RWPE1 (cell line): Measurements from ENCODE around the gene WARS2.
A peak's percentile ranks its signal among the peaks of the same experiment; 100 is the strongest.

Experiments
- CTCF ChIA-PET: fragments of 350-600 bp; sonication (Branson Sonifier 250); formaldehyde crosslinking; extraction: SDS; loops from one replicate; lab custom pipeline; 2021; lab: Yijun Ruan, JAX
- POLR2A ChIA-PET: fragments of 400-600 bp; formaldehyde crosslinking; extraction: SDS; loops from one replicate; lab custom pipeline; 2020; ENCODE audit warnings: antibody characterized with exemption; ENCODE audit not compliant: low non-redundant PET; lab: Yijun Ruan, JAX
- DNase-seq: peaks from one replicate; pipeline ENCODE4 v3.0.0; 2012; ENCODE audit warnings: low spot score
- H3K27ac ChIP-seq: fragments of 450-650 bp; 2 replicates; pipeline ENCODE4 v1.5.1; 2017
- TF ChIP-seq, protein P1 (sequence below): fragments of 450-650 bp; conservative IDR thresholded peaks from 2 replicates; pipeline ENCODE4 v1.5.1; 2017; ENCODE audit warnings: low read depth, mild to moderate bottlenecking

The WARS2 gene

DNA sequence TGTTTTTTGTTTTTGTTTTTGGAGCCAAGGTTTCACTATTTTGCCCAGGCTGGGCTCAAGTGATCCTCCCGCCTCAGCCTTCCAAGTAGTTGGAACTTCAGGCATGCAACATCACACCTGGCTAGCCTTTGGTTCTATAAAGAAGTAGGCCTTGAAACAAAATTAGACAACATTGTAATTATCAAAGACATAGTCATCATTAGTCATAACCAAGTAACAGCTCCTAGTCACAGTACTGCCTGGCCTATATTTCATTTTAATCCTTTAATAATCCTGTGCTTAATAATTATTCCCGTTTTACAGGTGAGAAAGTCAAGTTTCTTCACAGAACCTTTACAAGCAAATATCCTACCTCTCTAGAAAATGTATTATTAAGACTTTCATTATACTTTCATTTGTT is 100.0 kb downstream of the WARS2 start:
- ChIA-PET POLR2A (no interaction called here), CTCF (no interaction called here)
- DNase-seq = peak; percentile 34
- no peak overlapping the region for H3K27ac ChIP-seq
- TF ChIP-seq, protein P1, sequence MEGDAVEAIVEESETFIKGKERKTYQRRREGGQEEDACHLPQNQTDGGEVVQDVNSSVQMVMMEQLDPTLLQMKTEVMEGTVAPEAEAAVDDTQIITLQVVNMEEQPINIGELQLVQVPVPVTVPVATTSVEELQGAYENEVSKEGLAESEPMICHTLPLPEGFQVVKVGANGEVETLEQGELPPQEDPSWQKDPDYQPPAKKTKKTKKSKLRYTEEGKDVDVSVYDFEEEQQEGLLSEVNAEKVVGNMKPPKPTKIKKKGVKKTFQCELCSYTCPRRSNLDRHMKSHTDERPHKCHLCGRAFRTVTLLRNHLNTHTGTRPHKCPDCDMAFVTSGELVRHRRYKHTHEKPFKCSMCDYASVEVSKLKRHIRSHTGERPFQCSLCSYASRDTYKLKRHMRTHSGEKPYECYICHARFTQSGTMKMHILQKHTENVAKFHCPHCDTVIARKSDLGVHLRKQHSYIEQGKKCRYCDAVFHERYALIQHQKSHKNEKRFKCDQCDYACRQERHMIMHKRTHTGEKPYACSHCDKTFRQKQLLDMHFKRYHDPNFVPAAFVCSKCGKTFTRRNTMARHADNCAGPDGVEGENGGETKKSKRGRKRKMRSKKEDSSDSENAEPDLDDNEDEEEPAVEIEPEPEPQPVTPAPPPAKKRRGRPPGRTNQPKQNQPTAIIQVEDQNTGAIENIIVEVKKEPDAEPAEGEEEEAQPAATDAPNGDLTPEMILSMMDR = no peak

DNA sequence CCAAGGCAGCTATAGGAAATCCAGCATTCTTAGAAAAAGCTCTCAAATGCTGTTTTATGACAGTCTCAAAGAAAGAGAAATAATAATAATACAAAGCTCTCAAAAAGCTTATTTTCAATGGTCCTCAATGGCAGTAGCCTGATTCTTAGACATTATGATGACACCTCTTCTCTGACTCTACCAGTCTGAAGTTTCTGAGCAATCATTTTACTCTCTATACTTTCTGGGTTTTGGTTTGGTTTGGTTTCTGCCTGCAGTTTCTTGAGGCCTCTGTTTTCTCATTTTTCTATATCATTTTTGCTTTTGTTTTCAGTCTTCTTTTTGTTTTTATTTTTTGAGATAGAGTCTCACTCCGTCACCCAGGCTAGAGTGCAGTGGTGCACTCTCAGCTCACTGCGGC is 102.1 kb downstream of the WARS2 start:
- DNase-seq = no peak
- CTCF ChIA-PET = no interaction called here
- POLR2A ChIA-PET = no interaction called here
- no peak overlapping the region for H3K27ac ChIP-seq
- TF ChIP-seq, protein P1 = no peak

DNA sequence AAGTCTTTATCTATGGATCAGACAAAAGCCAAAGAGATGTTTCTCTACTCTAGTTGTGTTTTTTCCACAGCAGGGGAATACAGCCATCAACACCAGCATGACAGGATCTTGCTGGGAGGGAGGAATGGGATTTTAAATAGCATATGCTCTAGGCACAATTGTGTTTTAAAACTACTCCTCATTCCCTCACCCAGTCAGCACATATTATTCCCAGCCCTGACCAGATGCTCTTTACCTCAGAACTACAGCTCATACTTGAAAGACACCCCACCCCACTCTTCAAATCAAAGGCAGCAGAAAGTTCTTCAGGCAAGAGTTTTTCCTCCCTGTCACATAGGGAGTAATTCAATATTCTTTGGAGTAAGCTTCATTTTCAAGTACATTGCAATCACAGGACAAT is 106.1 kb downstream of the WARS2 start:
- ChIA-PET CTCF (interaction anchor here (0.9 kb wide), 1 partner anchor 25 kb away, joined by 4 read pairs; no protein-coding TSS in a partner anchor), POLR2A (no interaction called here)
- no peak overlapping the region for H3K27ac ChIP-seq
- TF ChIP-seq, protein P1 = no peak
- DNase-seq = no peak

DNA sequence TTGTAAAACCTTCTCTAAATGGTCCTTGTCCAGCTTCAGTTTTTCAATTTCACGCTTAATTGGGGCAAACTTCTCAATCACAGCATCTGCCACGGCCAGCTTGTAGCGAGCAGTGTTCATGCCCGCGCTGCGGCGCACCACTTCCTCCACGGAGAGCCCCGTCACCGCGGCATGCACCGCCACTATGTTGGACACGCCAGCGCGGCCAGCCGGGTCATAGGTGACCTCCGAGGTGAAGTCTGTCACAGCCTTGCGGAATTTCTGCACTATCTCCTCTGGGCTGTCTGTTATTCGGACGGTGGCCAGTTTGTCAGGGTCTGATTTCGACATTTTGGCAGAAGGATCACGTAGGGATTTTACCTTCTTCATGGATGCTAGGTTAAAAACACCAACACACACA is 107.5 kb downstream of the WARS2 start:
- TF ChIP-seq, protein P1 = no peak
- ChIA-PET CTCF (no interaction called here), POLR2A (no interaction called here)
- no peak overlapping the region for H3K27ac ChIP-seq
- DNase-seq = no peak

DNA sequence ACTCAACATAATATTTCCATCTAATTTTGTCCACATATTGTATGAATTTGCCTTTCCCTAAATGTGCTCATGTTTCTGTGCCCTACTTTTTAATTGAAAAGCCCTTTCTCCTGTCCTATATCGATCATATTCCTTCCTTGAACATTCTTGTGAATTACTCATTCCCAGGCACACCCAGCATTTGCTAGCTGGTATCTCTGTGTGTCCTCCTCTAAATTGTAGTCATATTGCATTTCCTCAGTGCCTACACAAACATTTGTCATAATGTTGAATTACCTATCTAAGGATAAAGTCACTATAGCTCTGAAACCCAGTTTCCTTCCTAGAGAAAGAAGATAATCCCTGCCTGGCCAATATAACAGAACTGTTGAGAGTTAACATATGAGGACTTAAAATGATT is 112.7 kb downstream of the WARS2 start:
- POLR2A ChIA-PET = no interaction called here
- CTCF ChIA-PET = no interaction called here

DNA sequence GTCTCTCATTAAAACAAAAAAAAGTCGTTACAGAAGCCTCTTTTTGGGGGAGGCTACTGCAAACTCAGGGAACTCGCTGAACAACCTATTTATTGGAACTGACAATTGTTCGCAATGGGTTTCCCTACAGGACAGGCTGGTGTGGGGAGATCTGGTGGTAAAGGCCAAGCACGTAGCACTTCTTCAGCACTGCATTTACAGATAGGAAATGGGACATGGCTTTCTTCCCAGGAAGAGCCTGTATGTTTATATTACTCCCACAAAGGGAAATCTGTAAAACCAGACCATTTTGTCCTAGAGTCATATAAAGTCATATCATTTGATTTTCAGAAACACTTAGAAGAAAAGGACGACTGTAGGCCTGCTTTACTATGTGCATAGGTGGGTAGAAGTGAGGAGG is 113.5 kb downstream of the WARS2 start:
- DNase-seq = no peak
- TF ChIP-seq, protein P1 = no peak
- ChIA-PET POLR2A (no interaction called here), CTCF (no interaction called here)
- H3K27ac ChIP-seq = no peak overlapping the region

More for the DNA sequence above, 112.7 kb downstream of the WARS2 start:
- TF ChIP-seq, protein P1 = no peak
- no peak overlapping the region for H3K27ac ChIP-seq
- no peak for DNase-seq

DNA sequence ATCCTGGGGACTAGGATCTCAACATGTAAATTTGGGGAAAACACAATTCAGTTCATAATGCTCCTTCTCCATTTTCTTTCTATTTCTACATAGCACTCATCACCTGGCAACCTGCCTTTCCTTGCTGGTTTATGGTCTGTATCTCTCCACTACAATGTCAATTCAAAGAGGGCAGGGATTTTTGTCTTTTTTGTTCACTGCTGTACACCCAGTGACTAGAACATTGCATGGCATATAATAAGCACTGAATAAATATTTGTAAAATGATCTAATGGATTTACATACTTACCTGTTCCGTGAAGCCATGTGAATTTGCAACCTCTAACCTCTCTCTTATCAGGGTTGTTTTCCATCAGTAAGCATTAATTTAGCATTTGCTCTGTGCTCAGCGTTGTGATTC is 124.9 kb downstream of the WARS2 start:
- ChIA-PET POLR2A (no interaction called here), CTCF (no interaction called here)
- H3K27ac ChIP-seq = no peak overlapping the region
- DNase-seq = no peak
- TF ChIP-seq, protein P1 = no peak
